Erythroblast (primary cell): ENCODE results near the gene ABCF2.

Experiments used
- GATA1 ChIP-seq: IDR thresholded peaks from 2 replicates; pipeline ENCODE4 v1.6.1; 2011; ENCODE audit warnings: low read depth, mild to moderate bottlenecking, control low read depth, low read length, moderate library complexity
- POLR2A ChIP-seq: IDR thresholded peaks from 2 replicates; pipeline ENCODE4 v1.6.1; 2011; ENCODE audit warnings: mild to moderate bottlenecking, low read length

GRCh38 chr7:151197932-151198331, 29.1 kb downstream of the ABCF2 start:
- no peak for TF ChIP-seq POLR2A
- no peak for TF ChIP-seq GATA1
